Ovary (tissue), 3 donors: ENCODE results near the gene SNTB2.

Experiments
- EP300 ChIP-seq: sonication (generic); formaldehyde crosslinking; IDR thresholded peaks from one replicate; pipeline ENCODE4 v1.6.1; 2017; ENCODE audit warnings: antibody characterized with exemption
- POLR2A ChIP-seq: fragments of 450-650 bp; IDR thresholded peaks from one replicate; pipeline ENCODE4 v1.6.1; 2017; ENCODE audit warnings: antibody characterized with exemption, mild to moderate bottlenecking, moderate library complexity
- TF ChIP-seq, protein P1 (sequence below), 3 donors: fragments of 450-650 bp in 2 of 3; fragments of 200-600 bp in 1 of 3; IDR thresholded peaks; one replicate each; pipeline versions ENCODE4 v1.5.1 to v1.8.0; 2016 to 2022; ENCODE audit warnings: antibody characterized with exemption in 3 of 3, mild to moderate bottlenecking in 1 of 3
- donor health status: DM: no; HTN: no; CAD: no.

- no peak for TF ChIP-seq EP300
- TF ChIP-seq, protein P1, sequence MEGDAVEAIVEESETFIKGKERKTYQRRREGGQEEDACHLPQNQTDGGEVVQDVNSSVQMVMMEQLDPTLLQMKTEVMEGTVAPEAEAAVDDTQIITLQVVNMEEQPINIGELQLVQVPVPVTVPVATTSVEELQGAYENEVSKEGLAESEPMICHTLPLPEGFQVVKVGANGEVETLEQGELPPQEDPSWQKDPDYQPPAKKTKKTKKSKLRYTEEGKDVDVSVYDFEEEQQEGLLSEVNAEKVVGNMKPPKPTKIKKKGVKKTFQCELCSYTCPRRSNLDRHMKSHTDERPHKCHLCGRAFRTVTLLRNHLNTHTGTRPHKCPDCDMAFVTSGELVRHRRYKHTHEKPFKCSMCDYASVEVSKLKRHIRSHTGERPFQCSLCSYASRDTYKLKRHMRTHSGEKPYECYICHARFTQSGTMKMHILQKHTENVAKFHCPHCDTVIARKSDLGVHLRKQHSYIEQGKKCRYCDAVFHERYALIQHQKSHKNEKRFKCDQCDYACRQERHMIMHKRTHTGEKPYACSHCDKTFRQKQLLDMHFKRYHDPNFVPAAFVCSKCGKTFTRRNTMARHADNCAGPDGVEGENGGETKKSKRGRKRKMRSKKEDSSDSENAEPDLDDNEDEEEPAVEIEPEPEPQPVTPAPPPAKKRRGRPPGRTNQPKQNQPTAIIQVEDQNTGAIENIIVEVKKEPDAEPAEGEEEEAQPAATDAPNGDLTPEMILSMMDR (IDR thresholded peaks at IDR 0.05) = no peak
- no peak for TF ChIP-seq POLR2A
Measured at GRCh38 chr16:69324585-69325253, 137.8 kb downstream of the SNTB2 start.
